K562 (cell line): ENCODE measurements around the gene IL12RB1. TPM values are rescaled to one million over a fixed set of nuclear protein-coding genes. Genes with fewer than 3 reads are reported as not detected.

Experiments
- ATAC-seq: fragments of 200-7000 bp; cut with Tn5 transposase; 3 replicates; pipeline ENCODE4 v1.9.1; 2020; ENCODE audit warnings: moderate library complexity
- BruUV-seq: library from RNA; stranded (reverse); fragments of 400-500 nt; replicated peaks from 2 replicates; lab custom pipeline; 2021; lab: Mats Ljungman, UMichigan
- CTCF ChIA-PET: fragments of 300-600 bp; formaldehyde crosslinking; extraction: SDS; loops from one replicate; lab custom pipeline; 2021; ENCODE audit warnings: low intra/inter-chr PET ratio; lab: Yijun Ruan, JAX
- POLR2A ChIA-PET: fragments of 300-600, 350-650 bp; sonication (Branson Sonifier 250); formaldehyde crosslinking; extraction: SDS; loops from one replicate; lab custom pipeline; 2021; ENCODE audit warnings: antibody characterized with exemption, inconsistent platforms; lab: Yijun Ruan, JAX
- DNase-seq, 4 experiments: peaks; one replicate each; pipeline versions ENCODE4 v3.0.0 to v3.0.0-alpha.2; 2011 to 2018; ENCODE audit warnings: low spot score in 3 of 4, mixed read lengths in 3 of 4; ENCODE audit errors: extremely low read depth in 1 of 4
- FAIRE-seq: peaks from 2 replicates; lab custom pipeline; 2011; peaks lifted over from hg19 to GRCh38; lab: Jason Lieb, UNC
- H2AFZ ChIP-seq: 2 replicates; pipeline ENCODE4 v1.6.0; 2011; ENCODE audit warnings: low read depth, low read length, control low read depth, inconsistent platforms
- H3K27ac ChIP-seq: fragments of 200-600 bp; 3 replicates; pipeline ENCODE4 v1.8.0; 2011; ENCODE audit warnings: low read depth, mild to moderate bottlenecking, control low read depth, inconsistent platforms, low read length, moderate library complexity, mixed read lengths; ENCODE audit errors: extremely low read depth
- H3K27me3 ChIP-seq, 2 experiments: fragments of 300-600 bp in 1 of 2; 2 replicates in 1 of 2; 3 replicates in 1 of 2; pipeline versions ENCODE4 v1.6.0 to v1.8.0; 2011; ENCODE audit warnings: inconsistent platforms in 2 of 2, low read length in 2 of 2, mild to moderate bottlenecking in 1 of 2, mixed read lengths in 1 of 2, moderate library complexity in 1 of 2; ENCODE audit not compliant: control insufficient read depth in 2 of 2, insufficient read depth in 2 of 2
- H3K36me3 ChIP-seq: fragments of 300-600 bp; 3 replicates; pipeline ENCODE4 v1.8.0; 2011; ENCODE audit warnings: mild to moderate bottlenecking, low read length, inconsistent platforms; ENCODE audit not compliant: control insufficient read depth, insufficient read depth
- H3K4me1 ChIP-seq, 2 experiments: fragments of 200-600 bp in 1 of 2; replicated peaks in 1 of 2; 2 replicates in 1 of 2; 3 replicates in 1 of 2; pipeline versions ENCODE4 v1.5.1 to v1.8.0; 2011; ENCODE audit warnings: inconsistent platforms in 2 of 2, low read length in 2 of 2, mild to moderate bottlenecking in 1 of 2, mixed read lengths in 1 of 2, moderate library complexity in 1 of 2; ENCODE audit not compliant: control insufficient read depth in 2 of 2, insufficient read depth in 2 of 2
- H3K4me2 ChIP-seq: 2 replicates; pipeline ENCODE4 v1.6.1; 2011; ENCODE audit warnings: low read length, control low read depth, inconsistent platforms, mixed read lengths; ENCODE audit not compliant: insufficient read depth
- H3K4me3 ChIP-seq: fragments of 200-600 bp; sonication (generic), shearing (Covaris generic); 2 replicates; pipeline ENCODE4 v1.5.1; 2016; ENCODE audit warnings: control low read depth, inconsistent platforms
- H3K79me2 ChIP-seq: fragments of 200-600 bp; 3 replicates; pipeline ENCODE4 v1.8.0; 2011; ENCODE audit warnings: low read length, inconsistent platforms; ENCODE audit not compliant: control insufficient read depth, insufficient read depth
- H3K9ac ChIP-seq, 2 experiments: 2 replicates each; pipeline versions ENCODE4 v1.6.0 to v1.6.1; 2011; ENCODE audit warnings: low read depth in 2 of 2, low read length in 2 of 2, control low read depth in 1 of 2, inconsistent platforms in 1 of 2, mild to moderate bottlenecking in 1 of 2, mixed read lengths in 1 of 2; ENCODE audit not compliant: insufficient read depth in 1 of 2
- H3K9me1 ChIP-seq: one replicate; pipeline ENCODE4 v1.6.0; 2011; ENCODE audit warnings: inconsistent platforms, mild to moderate bottlenecking, low read length, moderate library complexity; ENCODE audit not compliant: control insufficient read depth, insufficient read depth
- H3K9me3 ChIP-seq: replicated peaks from 2 replicates; pipeline ENCODE4 v1.5.1; 2011; ENCODE audit warnings: low read depth, low read length, inconsistent platforms; ENCODE audit not compliant: control insufficient read depth, insufficient read depth
- H4K20me1 ChIP-seq: replicated peaks from 2 replicates; pipeline ENCODE4 v1.6.1; 2011; ENCODE audit warnings: low read length, inconsistent platforms, mixed read lengths; ENCODE audit not compliant: control insufficient read depth, insufficient read depth
- E4F1 ChIP-seq: fragments of 250-450 bp; sonication (Bioruptor Pico); IDR thresholded peaks from 2 replicates; pipeline ENCODE4 v1.5.0; 2021; ENCODE audit warnings: mild to moderate bottlenecking, borderline replicate concordance
- ESRRA ChIP-seq: fragments of 450-650 bp; IDR thresholded peaks from 2 replicates; pipeline ENCODE4 v1.6.1; 2014; ENCODE audit warnings: low read depth, mild to moderate bottlenecking, moderate library complexity, borderline replicate concordance
- ETV1 ChIP-seq: fragments of 450-650 bp; conservative IDR thresholded peaks from 2 replicates; pipeline ENCODE4 v1.6.1; 2016; ENCODE audit warnings: missing genetic modification characterization, control low read depth, low read depth, missing compliant biosample characterization
- KDM5B ChIP-seq: fragments of 200-600 bp; sonication (generic); IDR thresholded peaks from 2 replicates; pipeline ENCODE4 v1.6.1; 2012; ENCODE audit warnings: low read depth, mild to moderate bottlenecking, moderate library complexity, low read length, control low read depth, inconsistent platforms; ENCODE audit not compliant: insufficient replicate concordance
- MAFK ChIP-seq: IDR thresholded peaks from 2 replicates; pipeline ENCODE4 v1.6.1; 2011; ENCODE audit warnings: low read length, improper control_type of control experiment
- MAX ChIP-seq: sonication (generic); formaldehyde crosslinking; IDR thresholded peaks from 2 replicates; pipeline ENCODE4 v1.9.0; 2022; ENCODE audit warnings: mild to moderate bottlenecking, missing genetic modification reagents
- MBD2 ChIP-seq: sonication (generic); IDR thresholded peaks from 2 replicates; pipeline ENCODE4 v1.6.1; 2016; ENCODE audit warnings: low read depth, borderline replicate concordance
- RFX7 ChIP-seq: fragments of 250-450 bp; sonication (Bioruptor Pico); IDR thresholded peaks from 2 replicates; pipeline ENCODE4 v1.5.1; 2021; ENCODE audit warnings: mild to moderate bottlenecking
- SAP30 ChIP-seq: fragments of 200-600 bp; sonication (generic); IDR thresholded peaks from 2 replicates; pipeline ENCODE4 v1.6.1; 2012; ENCODE audit warnings: borderline replicate concordance, low read depth, mild to moderate bottlenecking, moderate library complexity, low read length, control low read depth, inconsistent platforms; ENCODE audit not compliant: insufficient read depth, poor library complexity, severe bottlenecking
- SFPQ ChIP-seq: fragments of 200-400 bp; formaldehyde crosslinking; IDR thresholded peaks from 2 replicates; pipeline ENCODE4 v1.6.1; 2017; ENCODE audit warnings: mild to moderate bottlenecking, low read depth, low read length, moderate library complexity
- TCF7L2 ChIP-seq: fragments of 150-350 bp; IDR thresholded peaks from 2 replicates; pipeline ENCODE4 v1.6.1; 2016; ENCODE audit warnings: low read depth, mild to moderate bottlenecking, low read length, moderate library complexity
- YY1 ChIP-seq, 3 experiments: IDR thresholded peaks; 2 replicates each; pipeline ENCODE4 v1.6.1; 2011; ENCODE audit warnings: low read length in 2 of 3, mild to moderate bottlenecking in 2 of 3, moderate library complexity in 2 of 3, borderline replicate concordance in 1 of 3, control low read depth in 1 of 3, low read depth in 1 of 3; ENCODE audit not compliant: insufficient read depth in 3 of 3, insufficient replicate concordance in 2 of 3, control insufficient read depth in 1 of 3, insufficient read length in 1 of 3; ENCODE audit errors: extremely low read depth in 1 of 3
- ZBTB8A ChIP-seq: fragments of 450-650 bp; IDR thresholded peaks from 2 replicates; pipeline ENCODE4 v1.6.1; 2018; ENCODE audit warnings: mild to moderate bottlenecking, moderate library complexity; ENCODE audit not compliant: partially characterized antibody
- ZNF507 ChIP-seq: conservative IDR thresholded peaks from 2 replicates; pipeline ENCODE4 v1.6.1; 2017; ENCODE audit warnings: missing genetic modification characterization, missing compliant biosample characterization
- ZNF589 ChIP-seq: fragments of 200-800 bp; sonication (Bioruptor generic); IDR thresholded peaks from 2 replicates; pipeline ENCODE4 v1.6.1; 2016; ENCODE audit warnings: low read depth, missing genetic modification characterization, missing compliant biosample characterization
- WGBS: fragments of 100-300 bp; shearing (Covaris generic); methylation state at CpG from one replicate; pipeline ENCODE4 v1.1.6; 2016; ENCODE audit warnings: low coverage, mixed read lengths; ENCODE audit not compliant: insufficient coverage; ENCODE audit errors: missing lambda C conversion rate; 5-methylcytosine and 5-hydroxymethylcytosine counted together
- in situ Hi-C: fragments of 300-500 bp; cut with MboI; formaldehyde crosslinking; loops from 4 replicates; pipeline ENCODE4 v1.15.0; 2018; ENCODE audit warnings: inconsistent platforms, mixed read lengths
- intact Hi-C: fragments of 100-400 bp; cut with micrococcal nuclease; formaldehyde crosslinking; loops from 2 replicates; pipeline ENCODE4 v1.14.2; 2022
- polyA plus RNA-seq, 8 experiments: library from polyadenylated mRNA; depleted of rRNA in 4 of 8; stranded (reverse) in 5 of 8; unstranded in 3 of 8; fragments of >200 nt; fragmentation: Nextera tagmentation in 2 of 8; fragmentation: Illumina TruSeq in 1 of 8; extraction: Ambion mirVana in 2 of 8; extraction: Trizol in 1 of 8; gene quantifications; 2 replicates each; pipeline versions ENCODE4 v1.2.1 to v1.2.3, GENCODE V29; 2011 to 2014; ENCODE audit warnings: inconsistent platforms in 1 of 8, missing spikeins in 1 of 8
- total RNA-seq, 7 experiments: library from RNA; depleted of rRNA in 6 of 7; stranded (reverse); fragments of >200 nt in 6 of 7; fragmentation: Illumina TruSeq in 2 of 7; extraction: Trizol in 2 of 7; gene quantifications; 2 replicates each; pipeline versions ENCODE4 v1.2.1 to v1.2.3, GENCODE V29; 2011 to 2021; ENCODE audit warnings: low replicate concordance in 1 of 7

The IL12RB1 gene
- total and polyA plus RNA-seq, 9 of the 15 experiments (the other 6 are each of a cell fraction or from before 2014, with no cell fraction given) = 0.04 to 0.07 (median 0.06) TPM; not detected in 5

- in situ Hi-C loops = no loop called here
- 2% methylated on average over 22 of the region's 86 CpGs for WGBS
- Histone ChIP-seq H3K4me2 (peak overlapping the region; percentile 85), H3K9me3 (no peaks in the 10 kb centered on the region), H3K4me3 (peak overlapping the region; percentile 82), H3K27me3 (no peaks in the 10 kb centered on the region), H4K20me1 (no peaks in the 10 kb centered on the region), H3K9me1 (no peaks in the 10 kb centered on the region), H2AFZ (peak overlapping the region; percentile 75), H3K79me2 (peaks cover 14% of the 10 kb centered on the region; the same call in 2 of the 3 replicates), H3K36me3 (peaks cover 17% of the 10 kb centered on the region; the same call in 1 of the 3 replicates), H3K9ac (peak overlapping the region; percentile 80 to 91), H3K27ac (peak overlapping the region; percentile 76), H3K4me1 (peaks cover 13 to 25% of the 10 kb centered on the region in 2 experiments; a peak in 4 of 5 replicates)
- DNase-seq = peak; percentile 93 to 99 (median 98)
- BruUV-seq = no TSS peak
- ChIA-PET POLR2A (interaction anchor here (0.7 to 1.3 kb wide), 5 partner anchors 8 to 35 kb away, joined by 3 to 5 read pairs (median 4); partner anchors contain the start of gene PIK3R2), CTCF (interaction anchor here (0.6 kb wide), 1 partner anchor 131 kb away, joined by 3 read pairs; no protein-coding TSS in a partner anchor)
- ATAC-seq = peak; percentile 94
- intact Hi-C loops = loop anchor here (10.0 kb wide), 1 partner anchor 207 kb away; the partner anchor contains the start of gene LSM4
- FAIRE-seq = peak; percentile 85
- no peak for TF ChIP-seq ESRRA
- TF ChIP-seq MAFK = no peak
- no peak for TF ChIP-seq TCF7L2
- no peak for TF ChIP-seq SFPQ
- no peak for TF ChIP-seq KDM5B
- no peak for TF ChIP-seq ZBTB8A
- TF ChIP-seq MAX (CRISPR knock-in tag) = peak; percentile 49; the same call in 1 of the 2 replicates
- no peak for TF ChIP-seq ETV1 (tag)
- TF ChIP-seq RFX7 (CRISPR knock-in tag) = no peak
- TF ChIP-seq YY1 (IDR thresholded peaks at IDR 0.05; ENCODE audit: borderline replicate concordance in 1 of 3, control insufficient read depth in 1 of 3, extremely low read depth in 1 of 3, insufficient read depth in 3 of 3, insufficient read length in 1 of 3, insufficient replicate concordance in 2 of 3, low read depth in 1 of 3, low read length in 2 of 3) = peak; percentile 51 to 86 (median 85)
- TF ChIP-seq E4F1 (CRISPR knock-in tag) = no peak
- TF ChIP-seq MBD2 = no peak
- no peak for TF ChIP-seq ZNF507 (tag)
- peak; percentile 46 for TF ChIP-seq SAP30
- no peak for TF ChIP-seq ZNF589
Measured at GRCh38 chr19:18117692-18118378, 31.1 kb upstream of the IL12RB1 start.
